IPS-15b (cell line): ENCODE data around the gene FMN2.

Source experiments
- H3K27me3 ChIP-seq: one replicate; pipeline ENCODE4 v1.6.1; 2013; ENCODE audit warnings: low read length; ENCODE audit not compliant: control insufficient read depth, insufficient read depth
- H3K36me3 ChIP-seq: one replicate; pipeline ENCODE4 v1.6.1; 2013; ENCODE audit warnings: low read length; ENCODE audit not compliant: control insufficient read depth, insufficient read depth
- H3K4me1 ChIP-seq: one replicate; pipeline ENCODE4 v1.6.1; 2013; ENCODE audit warnings: mild to moderate bottlenecking, low read length; ENCODE audit not compliant: control insufficient read depth, insufficient read depth
- H3K4me3 ChIP-seq: one replicate; pipeline ENCODE4 v1.5.1; 2013; ENCODE audit warnings: low read depth, low read length
- H3K9ac ChIP-seq: one replicate; pipeline ENCODE4 v1.6.1; 2013; ENCODE audit warnings: low read depth, mild to moderate bottlenecking, low read length
- H3K9me3 ChIP-seq: one replicate; pipeline ENCODE4 v1.6.1; 2013; ENCODE audit warnings: mild to moderate bottlenecking, low read length; ENCODE audit not compliant: control insufficient read depth, insufficient read depth

The FMN2 gene

GRCh38 chr1:240091614-240092300 lies at the start of gene FMN2:
Gene FMN2 (plus strand): TSS chr1:240091883. CDS start chr1:240092110, 227 bp downstream.
- H3K4me3 ChIP-seq: peak within 1 kb of the TSS; percentile 41
- no peaks in the 10 kb centered on the region for H3K4me1 ChIP-seq
- H3K9me3 ChIP-seq: no peaks in the 10 kb centered on the region
- peaks cover 16% of the 10 kb centered on the region for H3K27me3 ChIP-seq
- H3K36me3 ChIP-seq: no peaks in the 10 kb centered on the region
- no peak within 1 kb of the TSS for H3K9ac ChIP-seq

GRCh38 chr1:240044620-240045019 lies 47.1 kb upstream of the FMN2 start:
- no peak overlapping the region for H3K4me3 ChIP-seq

GRCh38 chr1:240046000-240046399 lies 45.7 kb upstream of the FMN2 start:
- H3K4me1 ChIP-seq: no peaks in the 10 kb centered on the region
- H3K9me3 ChIP-seq: no peaks in the 10 kb centered on the region
- H3K27me3 ChIP-seq: no peaks in the 10 kb centered on the region
- H3K4me3 ChIP-seq: no peak overlapping the region
- no peak overlapping the region for H3K9ac ChIP-seq
- no peaks in the 10 kb centered on the region for H3K36me3 ChIP-seq

More at GRCh38 chr1:240044620-240045019, 47.1 kb upstream of the FMN2 start:
- no peaks in the 10 kb centered on the region for H3K36me3 ChIP-seq
- H3K9me3 ChIP-seq: no peaks in the 10 kb centered on the region
- no peaks in the 10 kb centered on the region for H3K4me1 ChIP-seq
- no peak overlapping the region for H3K9ac ChIP-seq
- H3K27me3 ChIP-seq: no peaks in the 10 kb centered on the region

GRCh38 chr1:240054109-240054701 lies 37.5 kb upstream of the FMN2 start:
- Histone ChIP-seq H3K27me3 (no peaks in the 10 kb centered on the region), H3K9ac (no peak overlapping the region), H3K4me1 (no peaks in the 10 kb centered on the region), H3K4me3 (no peak overlapping the region), H3K36me3 (no peaks in the 10 kb centered on the region), H3K9me3 (no peaks in the 10 kb centered on the region)

- no peaks in the 10 kb centered on the region for H3K36me3 ChIP-seq
- no peak overlapping the region for H3K4me3 ChIP-seq
- H3K9me3 ChIP-seq: no peaks in the 10 kb centered on the region
- no peaks in the 10 kb centered on the region for H3K27me3 ChIP-seq
- H3K9ac ChIP-seq: no peak overlapping the region
- H3K4me1 ChIP-seq: no peaks in the 10 kb centered on the region
Observed at GRCh38 chr1:240055936-240056335, 35.7 kb upstream of the FMN2 start.

- Histone ChIP-seq H3K9me3 (no peaks in the 10 kb centered on the region), H3K9ac (no peak overlapping the region), H3K4me1 (no peaks in the 10 kb centered on the region), H3K4me3 (no peak overlapping the region), H3K36me3 (no peaks in the 10 kb centered on the region), H3K27me3 (no peaks in the 10 kb centered on the region)
Observed at GRCh38 chr1:240056350-240056749, 35.3 kb upstream of the FMN2 start.

GRCh38 chr1:240058049-240058448 lies 33.6 kb upstream of the FMN2 start:
- Histone ChIP-seq H3K9me3 (no peaks in the 10 kb centered on the region), H3K36me3 (no peaks in the 10 kb centered on the region), H3K4me3 (no peak overlapping the region), H3K9ac (no peak overlapping the region), H3K4me1 (no peaks in the 10 kb centered on the region), H3K27me3 (no peaks in the 10 kb centered on the region)

- no peak overlapping the region for H3K4me3 ChIP-seq
- no peaks in the 10 kb centered on the region for H3K9me3 ChIP-seq
Observed at GRCh38 chr1:240068961-240069360, 22.7 kb upstream of the FMN2 start.

GRCh38 chr1:240070188-240070587 lies 21.5 kb upstream of the FMN2 start:
- no peaks in the 10 kb centered on the region for H3K36me3 ChIP-seq
- H3K9me3 ChIP-seq: no peaks in the 10 kb centered on the region
- H3K9ac ChIP-seq: no peak overlapping the region
- H3K27me3 ChIP-seq: no peaks in the 10 kb centered on the region
- H3K4me1 ChIP-seq: peaks cover 2% of the 10 kb centered on the region
- H3K4me3 ChIP-seq: no peak overlapping the region

More at GRCh38 chr1:240068961-240069360, 22.7 kb upstream of the FMN2 start:
- Histone ChIP-seq H3K9ac (no peak overlapping the region), H3K4me1 (peaks cover 2% of the 10 kb centered on the region), H3K36me3 (no peaks in the 10 kb centered on the region), H3K27me3 (no peaks in the 10 kb centered on the region)

- H3K27me3 ChIP-seq: no peaks in the 10 kb centered on the region
- no peaks in the 10 kb centered on the region for H3K9me3 ChIP-seq
- no peak overlapping the region for H3K4me3 ChIP-seq
- no peaks in the 10 kb centered on the region for H3K36me3 ChIP-seq
- peaks cover 2% of the 10 kb centered on the region for H3K4me1 ChIP-seq
- H3K9ac ChIP-seq: no peak overlapping the region
Observed at GRCh38 chr1:240073097-240073496, 18.6 kb upstream of the FMN2 start.

GRCh38 chr1:240074422-240074821 lies 17.3 kb upstream of the FMN2 start:
- no peaks in the 10 kb centered on the region for H3K27me3 ChIP-seq
- H3K4me1 ChIP-seq: peaks cover 2% of the 10 kb centered on the region
- H3K9me3 ChIP-seq: no peaks in the 10 kb centered on the region
- H3K4me3 ChIP-seq: no peak overlapping the region
- H3K36me3 ChIP-seq: no peaks in the 10 kb centered on the region
- H3K9ac ChIP-seq: no peak overlapping the region

- Histone ChIP-seq H3K4me1 (peaks cover 2% of the 10 kb centered on the region), H3K27me3 (no peaks in the 10 kb centered on the region), H3K9me3 (no peaks in the 10 kb centered on the region), H3K4me3 (no peak overlapping the region), H3K9ac (no peak overlapping the region), H3K36me3 (no peaks in the 10 kb centered on the region)
Observed at GRCh38 chr1:240074908-240075307, 16.8 kb upstream of the FMN2 start.
